ENCODE results near the gene PFN4.
"Not testable (repeated sequence)": the region's sequence is repeated elsewhere in the genome, so short reads cannot be mapped to it uniquely, and the experiment has no call there.

PFN4 gene, protein sequence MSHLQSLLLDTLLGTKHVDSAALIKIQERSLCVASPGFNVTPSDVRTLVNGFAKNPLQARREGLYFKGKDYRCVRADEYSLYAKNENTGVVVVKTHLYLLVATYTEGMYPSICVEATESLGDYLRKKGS

DNA sequence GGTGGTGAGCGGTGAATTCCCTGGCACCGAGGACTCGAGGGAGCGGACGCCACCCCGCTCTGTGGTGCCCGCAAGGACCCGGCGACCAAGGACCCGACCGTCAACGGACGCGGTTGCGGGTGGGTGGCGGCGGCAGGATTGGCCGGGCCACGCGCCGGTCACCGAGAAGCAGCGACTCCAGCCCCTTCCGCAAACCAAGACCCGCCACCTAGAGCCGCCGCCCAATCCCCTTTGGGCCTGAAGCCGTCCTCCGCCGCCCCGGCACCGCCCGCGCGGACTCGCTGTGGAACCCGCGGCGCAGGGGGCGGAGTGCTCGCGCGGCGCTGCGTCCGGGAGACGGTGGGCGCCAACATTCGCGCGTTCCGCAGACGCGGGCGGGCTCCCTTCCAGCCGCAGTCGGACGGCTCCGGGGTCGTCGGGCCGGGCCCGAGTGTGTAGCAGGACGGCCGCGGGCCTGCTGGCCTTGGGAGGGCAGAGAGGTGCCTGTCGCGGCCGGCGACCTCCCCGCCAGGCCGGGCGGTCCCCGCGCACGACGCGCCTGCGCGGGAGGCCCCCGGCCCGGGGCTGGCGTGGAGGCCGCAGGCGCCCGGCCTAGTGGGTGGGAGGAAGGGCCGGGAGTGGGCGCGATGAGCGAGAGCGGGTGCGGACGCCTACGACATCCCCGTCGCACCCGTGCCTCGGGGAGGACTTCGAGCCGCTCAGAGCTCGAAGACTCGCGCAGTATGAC is at the start of gene PFN4, which contains the start of gene FAM228B:
PFN4 (minus strand) TSS at position 140 of the 727 bp plus-strand sequence. CDS start 799 bp downstream, outside the sequence.
FAM228B (plus strand) TSS at position 275 of the 727 bp plus-strand sequence. CDS start 893 bp downstream, outside the sequence.
- peak; percentile 79 for DNase-seq

DNA sequence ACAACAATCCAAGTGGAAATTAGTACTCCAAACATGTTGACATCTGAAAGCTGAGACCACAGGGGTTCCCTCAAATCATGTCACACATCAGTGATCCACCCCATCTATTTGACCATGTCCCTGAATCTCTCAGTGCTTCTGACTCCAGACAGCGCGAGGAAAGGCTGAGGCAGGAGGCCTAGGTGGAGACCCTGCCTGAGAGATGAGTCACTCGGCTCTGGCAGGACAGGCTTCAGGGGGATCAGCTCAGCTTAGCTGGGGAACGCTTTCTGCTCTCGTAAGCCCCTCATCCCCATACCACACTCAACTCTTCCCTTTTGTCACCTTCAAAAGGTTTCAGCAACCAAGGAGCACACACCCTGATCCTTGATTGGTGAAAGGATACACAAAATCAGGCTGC is 45.9 kb upstream of the PFN4 start:
- no peak for DNase-seq

DNA sequence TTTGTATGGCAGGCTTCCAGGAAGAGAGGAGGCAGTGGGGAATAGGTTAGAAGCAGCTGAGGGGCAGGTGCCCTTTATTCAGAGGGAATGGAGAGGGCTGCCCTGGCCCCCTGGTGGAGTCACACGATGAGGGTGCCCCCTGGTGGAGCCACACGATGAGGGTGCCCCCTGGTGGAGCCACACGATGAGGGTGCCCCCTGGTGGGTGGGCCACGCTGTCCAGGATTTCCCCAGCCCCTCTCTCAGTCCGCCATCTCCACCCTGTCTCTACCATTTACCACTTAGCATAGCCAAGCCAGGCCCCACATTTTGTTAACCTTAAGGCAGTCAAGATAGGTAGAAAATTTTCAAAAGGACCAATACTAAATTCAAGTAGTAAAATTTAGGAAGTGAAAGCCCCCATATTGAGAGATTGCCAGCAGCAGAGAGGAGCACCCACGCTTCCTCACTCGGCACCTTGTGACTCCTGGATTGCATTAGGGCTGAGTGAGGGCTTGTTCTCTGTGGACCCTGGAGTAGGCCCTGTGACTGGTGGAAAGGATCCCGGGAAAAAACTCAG is 41.4 kb upstream of the PFN4 start:
- no peak for DNase-seq

DNA sequence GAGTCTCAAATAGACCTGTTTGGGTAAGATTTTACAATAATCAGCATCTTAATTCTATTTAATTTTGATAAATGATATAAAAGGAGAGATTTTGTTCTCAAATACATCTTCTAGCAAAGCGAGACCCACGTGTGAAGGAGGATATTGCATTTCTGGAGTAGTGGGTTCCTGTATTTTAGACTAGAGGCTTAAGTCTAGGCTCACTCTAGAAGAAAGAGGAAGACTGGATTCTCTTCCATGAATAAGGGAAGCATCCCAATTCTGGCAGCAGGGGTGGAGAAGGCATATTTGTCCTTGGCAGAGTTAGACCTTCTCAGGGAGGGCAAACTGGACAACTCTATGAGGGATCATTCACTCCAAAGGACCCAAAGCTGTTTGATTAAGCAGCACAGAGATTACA is 40.5 kb upstream of the PFN4 start:
- no peak for DNase-seq

DNA sequence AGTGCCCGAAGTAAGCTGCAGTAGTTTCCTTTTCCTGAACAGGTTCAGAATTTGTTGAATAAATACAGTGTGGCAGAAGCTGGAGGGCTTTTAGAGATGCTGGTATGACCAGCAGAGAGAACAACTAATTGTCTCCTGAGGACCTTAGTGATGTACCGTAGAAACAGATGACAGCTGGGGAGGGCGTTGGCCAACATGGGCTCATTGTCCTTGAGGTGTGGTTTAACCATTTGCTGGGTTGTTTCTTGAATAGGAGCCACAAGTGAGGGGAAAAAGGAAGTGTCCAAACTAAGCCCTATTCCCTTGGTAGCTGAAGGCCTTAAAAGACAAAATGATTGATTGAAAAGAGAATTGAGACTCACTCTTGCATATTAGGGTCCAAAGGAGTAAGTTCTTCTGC is 40.1 kb upstream of the PFN4 start:
- no peak for DNase-seq

DNA sequence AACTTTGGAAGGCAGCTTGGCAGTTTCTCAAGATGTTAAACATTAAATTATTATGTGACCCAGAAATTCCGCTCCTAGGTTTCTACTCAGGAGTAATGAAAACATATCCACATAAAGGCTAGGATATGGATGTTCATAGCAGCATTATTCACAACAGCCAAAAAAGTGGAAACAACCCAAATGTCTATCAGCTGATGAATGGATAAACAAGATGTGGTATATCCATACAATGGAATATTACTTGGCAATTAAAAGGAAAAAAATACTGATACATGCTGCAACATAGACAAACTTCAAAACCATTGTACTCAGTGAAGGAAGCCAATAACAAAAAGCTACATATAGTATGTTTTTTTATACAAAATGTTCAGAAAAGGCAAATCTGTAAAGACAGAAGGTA is 39.4 kb upstream of the PFN4 start:
- no peak for DNase-seq

DNA sequence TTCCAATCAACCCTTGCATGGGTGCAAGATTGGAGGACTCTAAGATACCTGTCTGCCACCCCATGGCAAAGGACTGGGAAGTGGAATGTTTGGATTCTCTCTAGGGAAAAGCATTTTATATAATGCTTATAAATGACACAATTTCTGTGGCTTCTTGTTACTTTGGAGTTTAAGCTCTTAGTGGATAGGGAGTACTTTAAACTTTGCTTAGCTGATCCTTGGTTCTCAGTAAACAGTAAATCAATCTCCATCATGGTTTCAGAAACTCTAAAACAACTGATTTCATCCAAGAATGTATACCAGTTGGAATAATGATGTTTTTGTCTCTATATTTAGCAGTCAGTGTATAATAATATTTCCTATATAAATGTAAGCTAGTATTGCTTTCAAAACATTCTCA is 37.6 kb upstream of the PFN4 start:
- no peak for DNase-seq

DNA sequence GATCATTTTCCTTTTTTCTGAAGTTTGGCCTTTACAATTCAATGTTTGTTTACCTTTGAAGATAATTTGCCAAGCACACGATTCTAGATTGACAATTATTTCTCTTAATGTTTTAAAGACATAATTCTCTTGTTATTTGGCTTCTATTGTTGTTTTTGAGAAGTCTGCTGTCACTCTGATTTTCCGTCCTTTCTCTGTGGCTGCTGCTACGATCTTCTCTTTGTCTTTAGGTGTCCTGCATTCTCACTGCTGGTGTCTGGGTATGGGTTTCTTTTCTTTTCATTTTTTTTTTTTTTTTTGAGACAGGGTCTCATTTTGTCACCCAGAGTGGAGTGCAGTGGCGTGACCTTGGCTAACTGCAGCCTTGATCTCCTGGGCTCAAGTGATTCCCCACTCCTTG is 36.6 kb upstream of the PFN4 start:
- DNase-seq = no peak

DNA sequence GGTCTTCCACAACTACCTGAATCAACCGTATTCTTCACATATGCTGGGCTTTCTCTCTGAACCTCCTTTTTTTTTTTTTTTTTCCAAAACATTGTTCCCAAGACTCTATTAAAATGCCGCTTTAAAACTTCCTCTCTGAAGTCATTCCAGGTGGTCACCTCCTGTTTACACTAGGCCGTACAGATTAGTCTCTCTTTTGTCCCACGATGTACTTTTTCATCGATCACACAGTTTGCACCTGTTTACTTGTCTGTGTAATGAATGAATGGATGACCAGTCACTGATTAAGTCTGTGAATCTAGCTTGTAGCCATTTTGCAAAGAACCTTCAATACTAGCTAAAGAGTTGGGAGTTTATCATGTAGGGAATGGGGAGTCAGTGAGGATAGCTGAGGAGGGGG is 35.0 kb upstream of the PFN4 start:
- DNase-seq = no peak

DNA sequence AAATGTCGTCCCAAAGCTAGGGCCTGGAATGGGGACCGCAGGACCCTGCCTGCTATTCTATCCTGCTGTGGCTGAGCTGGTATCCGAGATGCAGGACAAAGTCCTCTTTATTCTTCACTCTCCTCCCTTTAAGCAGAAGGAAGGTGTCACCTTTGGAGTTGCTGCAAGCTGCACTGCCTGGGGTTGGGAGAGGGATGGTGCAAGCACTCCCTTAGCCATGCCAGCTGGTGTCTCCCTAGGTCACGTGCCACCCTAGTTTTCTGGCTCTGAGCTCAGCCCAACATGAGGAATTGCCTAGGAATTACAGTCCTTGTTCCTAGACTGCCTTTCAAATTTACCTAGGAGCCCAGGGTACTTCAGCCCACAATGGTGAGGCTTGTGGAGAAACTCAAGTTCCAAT is 30.3 kb upstream of the PFN4 start:
- DNase-seq = no peak

DNA sequence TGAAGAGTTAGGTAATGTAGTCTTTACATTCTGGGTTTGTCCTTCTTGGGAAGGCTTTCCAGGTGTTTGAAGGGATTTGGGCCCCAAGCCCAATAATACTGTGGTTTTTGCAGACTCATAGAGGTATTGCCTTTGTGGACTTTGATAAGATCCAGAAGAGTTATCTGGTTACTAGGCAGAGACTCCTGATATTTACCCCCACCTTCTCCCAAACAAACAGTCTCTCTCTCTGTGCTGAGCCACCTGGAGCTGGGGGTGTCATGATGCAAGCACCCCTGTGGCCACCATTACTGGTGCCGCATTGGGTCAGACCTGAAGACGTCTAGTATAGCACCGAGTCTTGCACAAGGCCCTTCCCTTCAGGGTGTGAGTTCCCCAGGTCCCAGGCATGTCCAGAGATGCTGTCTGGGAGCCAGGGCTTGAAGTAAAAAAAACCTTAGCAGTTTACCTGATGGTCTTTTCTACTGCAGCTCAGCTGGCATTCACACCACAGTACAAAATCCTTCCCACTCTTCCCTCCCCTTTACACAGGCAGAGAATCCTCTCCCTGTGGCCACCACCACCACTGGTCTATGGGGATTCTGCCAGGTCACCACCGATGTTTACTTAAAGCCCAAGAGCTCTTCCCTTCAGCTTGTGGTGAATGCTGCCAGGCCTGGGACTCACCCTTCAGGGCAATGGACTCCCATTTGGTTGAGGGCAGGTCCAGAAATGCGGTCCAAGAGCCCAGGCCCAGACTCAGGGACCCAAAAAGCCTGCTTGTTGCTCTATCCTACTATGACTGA is 29.5 kb upstream of the PFN4 start:
- DNase-seq = no peak

DNA sequence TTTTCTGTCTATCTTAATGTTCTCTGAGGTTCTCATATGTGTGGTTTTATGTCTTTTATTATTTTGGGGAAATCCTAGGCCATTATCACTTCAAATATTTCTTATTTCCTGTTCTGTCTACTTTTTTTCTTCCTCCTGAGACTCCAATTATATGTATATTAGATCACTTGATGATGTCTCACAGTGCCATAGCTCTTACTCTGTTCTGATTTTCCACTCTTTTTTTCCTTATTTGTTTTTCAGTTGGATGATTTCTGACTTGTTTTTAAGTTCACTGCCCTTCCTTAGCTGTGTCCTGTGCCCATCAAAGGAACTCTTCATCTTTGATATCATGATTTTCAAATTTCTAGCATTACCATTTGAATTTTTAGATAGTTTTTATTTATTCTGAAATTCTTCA is 24.2 kb upstream of the PFN4 start:
- DNase-seq = no peak

DNA sequence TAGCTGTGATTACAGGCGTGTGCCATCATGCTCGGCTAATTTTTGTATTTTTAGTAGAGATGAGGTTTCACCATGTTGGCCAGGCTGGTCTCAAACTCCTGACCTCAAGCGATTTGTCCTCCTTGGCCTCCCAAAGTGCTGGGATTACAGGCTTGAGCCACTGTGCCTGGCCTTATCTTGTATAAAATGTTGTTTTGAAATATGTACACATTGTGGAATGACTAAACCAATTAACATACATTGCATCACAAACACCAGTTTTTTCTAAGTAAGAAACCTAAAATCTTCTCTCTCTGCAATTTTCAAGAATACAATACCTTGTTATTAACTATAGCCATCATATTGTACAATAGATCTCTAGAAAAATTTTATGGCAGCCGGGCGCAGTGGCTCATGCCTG is 17.2 kb upstream of the PFN4 start:
- DNase-seq = not testable (repeated sequence)

DNA sequence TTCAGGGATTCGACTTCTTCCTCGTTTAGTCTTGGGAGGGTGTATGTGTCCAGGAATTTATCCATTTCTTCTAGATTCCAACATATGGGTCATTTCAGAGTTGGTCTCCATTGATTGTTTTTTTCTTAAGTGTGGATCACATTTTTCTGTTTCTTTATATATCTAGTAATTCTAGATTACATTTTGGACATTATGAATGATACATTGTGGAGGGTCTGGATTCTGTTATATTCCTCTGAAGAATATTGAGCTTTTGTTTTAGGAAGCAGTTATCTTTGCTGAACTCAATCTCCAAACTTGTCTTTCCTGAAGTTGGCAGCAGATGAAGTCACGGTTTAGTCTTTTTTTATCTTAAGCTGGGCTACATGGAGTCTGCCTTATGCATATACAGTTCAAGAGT is 9.4 kb upstream of the PFN4 start:
- DNase-seq = no peak

DNA sequence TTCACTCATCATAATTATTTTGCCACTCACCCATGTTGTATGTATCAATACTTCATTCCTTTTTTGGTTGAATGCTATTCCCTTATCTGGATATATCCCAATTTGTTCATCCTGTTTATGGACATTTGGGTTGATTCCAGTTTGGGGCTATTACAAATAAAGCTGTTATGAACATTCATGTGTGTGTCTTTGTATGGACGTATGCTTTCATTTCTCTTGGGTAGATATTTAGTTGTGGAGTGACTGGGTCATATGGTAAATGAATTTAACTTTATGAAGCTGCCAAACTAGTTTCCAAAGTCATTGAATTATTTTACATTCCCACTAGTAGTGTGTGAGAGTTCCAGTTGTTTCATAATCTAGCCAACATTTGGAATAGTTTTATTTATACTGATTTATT is 2.8 kb upstream of the PFN4 start:
- DNase-seq = no peak

DNA sequence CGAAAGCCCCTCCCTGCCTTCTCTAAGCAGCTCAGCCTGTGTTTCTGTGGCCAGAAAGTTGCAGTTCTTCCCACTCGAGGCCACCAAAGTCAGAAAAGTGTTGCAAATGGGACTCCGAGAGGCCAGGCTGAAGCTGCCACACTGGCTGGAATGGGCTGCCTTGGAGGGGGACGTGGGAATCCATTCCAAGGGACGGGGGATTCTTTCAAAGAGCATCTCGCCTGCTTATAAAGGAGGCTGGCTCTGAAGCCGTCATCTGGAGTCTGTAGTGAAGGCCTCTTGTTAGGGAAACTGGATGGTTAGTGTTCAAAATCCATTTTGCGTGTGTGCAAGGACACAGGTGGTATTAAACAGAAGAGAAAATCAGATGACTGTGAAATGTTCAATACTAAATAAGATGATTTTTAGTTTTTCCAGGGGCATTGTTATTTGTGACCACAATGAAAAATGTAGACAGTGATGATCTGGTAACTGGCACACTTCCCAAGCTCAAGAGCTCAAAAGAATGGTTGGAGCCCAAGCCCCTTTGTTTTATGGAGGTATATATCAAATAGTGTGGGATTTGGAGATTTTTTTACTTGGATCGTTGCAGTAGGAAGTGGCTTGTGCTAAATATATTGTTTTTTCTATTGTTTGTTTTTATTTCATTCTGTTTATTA is 917 bp upstream of the PFN4 start:
- peak; percentile 58 for DNase-seq

DNA sequence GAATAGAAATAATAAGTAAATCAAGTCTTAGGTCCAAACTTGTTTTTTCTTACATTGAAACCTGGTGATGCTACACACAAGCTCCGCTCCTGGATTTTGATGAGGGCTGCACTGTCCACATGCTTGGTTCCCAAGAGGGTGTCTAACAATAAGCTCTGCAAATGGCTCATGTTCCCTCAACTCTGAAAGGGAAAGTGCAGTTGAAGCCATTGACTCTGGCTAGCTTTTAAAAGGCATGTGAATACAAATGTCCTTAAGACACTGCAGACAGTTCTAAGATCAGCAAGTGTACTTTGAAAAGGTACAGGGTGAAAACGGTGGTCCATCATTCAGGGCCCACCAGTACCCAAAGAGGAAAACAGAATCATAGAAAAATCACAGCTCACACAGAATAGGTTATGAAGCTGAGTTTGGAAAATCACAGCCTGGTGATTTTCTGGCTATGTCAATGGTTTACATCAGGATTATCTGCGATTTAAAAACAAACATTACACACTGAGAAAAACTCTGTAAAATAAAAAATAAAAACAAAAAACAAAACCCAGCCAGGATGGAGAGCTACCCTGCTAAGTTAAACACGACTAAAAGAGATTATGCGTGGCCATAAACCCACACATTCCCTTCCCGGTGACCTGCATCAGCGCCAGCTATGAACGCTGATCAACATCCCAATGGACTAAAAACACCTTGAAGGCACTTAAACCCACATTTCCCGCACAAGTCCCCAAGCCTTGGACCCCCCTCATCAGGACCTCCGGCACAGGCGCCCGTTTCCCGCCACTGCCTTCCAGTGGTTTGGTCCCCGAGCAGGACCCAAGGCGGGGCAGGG is 554 bp downstream of the PFN4 start:
- DNase-seq = no peak

DNA sequence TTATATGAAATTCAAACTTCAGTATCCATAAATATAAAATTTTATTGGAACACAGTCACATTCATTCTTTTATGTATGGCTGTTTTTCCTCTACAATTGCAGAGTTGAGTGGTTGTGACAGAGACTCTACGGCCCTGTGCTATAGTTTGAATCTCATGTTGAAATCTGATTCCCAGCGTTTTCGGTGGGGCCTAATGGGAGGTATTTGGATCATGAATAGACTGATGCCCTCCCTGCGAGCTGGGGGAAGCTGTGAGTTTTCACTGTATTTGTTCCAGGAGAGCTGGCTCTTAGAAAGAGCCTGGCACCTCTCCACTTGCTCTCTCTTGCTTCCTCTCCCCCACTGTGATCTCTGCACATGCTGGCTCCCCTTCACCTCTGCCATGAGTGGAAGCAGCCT is 1.7 kb downstream of the PFN4 start:
- no peak for DNase-seq

DNA sequence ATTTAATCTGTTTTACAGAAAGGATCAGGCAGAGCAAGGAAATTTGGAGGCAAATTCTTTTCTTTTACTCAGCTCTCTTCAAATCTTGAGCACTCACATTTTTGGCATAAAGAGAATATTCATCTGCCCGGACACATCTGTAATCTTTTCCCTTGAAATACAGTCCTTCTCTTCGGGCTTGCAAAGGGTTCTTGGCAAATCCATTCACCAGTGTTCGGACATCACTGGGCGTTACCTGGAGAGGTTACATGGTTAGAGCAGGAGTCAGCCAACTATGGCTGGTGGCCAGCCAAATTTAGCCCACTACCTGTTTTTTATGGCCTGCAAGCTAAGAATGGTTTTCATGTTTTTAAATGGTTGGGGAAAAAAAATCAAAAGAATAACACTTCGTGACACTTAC is 2.1 kb downstream of the PFN4 start:
- no peak for DNase-seq

DNA sequence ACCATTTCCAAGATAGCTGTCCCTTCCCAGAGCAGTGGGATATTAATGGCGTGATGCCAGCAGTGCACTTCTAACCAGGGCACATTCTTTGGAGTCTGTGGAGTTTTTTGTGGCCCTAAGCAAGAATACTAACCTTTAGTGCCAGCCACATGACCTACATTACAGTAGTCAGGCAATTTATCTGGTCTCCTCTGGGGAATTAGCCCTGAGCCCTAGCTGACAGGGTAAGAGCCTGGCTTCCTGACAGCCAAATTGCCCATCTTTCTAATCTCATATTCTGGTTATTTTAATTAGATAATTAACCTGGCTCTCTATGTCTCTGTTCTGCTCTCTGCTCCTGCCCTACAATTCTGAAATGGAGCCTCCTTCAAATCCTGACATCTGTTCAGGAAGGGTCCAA is 5.2 kb downstream of the PFN4 start:
- DNase-seq = no peak

DNA sequence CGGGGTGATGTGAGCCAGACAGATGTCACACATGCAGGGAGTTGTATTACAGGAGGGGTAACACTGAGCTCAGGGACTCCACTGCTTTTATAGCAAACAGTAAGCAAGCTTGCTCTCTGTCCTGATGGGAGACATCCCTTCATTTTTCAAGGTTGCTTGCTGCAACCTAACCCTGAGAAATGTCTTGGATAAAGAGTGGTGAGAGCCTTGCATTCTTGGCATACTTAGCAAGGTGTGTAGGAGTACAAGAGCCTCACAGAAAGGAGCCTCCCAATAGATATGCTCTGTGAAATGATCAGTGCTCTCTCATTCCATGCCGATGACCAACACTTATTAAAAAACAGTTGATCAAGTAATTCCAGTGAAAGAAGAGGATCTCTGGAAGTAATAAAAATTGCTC is 8.1 kb downstream of the PFN4 start:
- DNase-seq = peak; percentile 67

DNA sequence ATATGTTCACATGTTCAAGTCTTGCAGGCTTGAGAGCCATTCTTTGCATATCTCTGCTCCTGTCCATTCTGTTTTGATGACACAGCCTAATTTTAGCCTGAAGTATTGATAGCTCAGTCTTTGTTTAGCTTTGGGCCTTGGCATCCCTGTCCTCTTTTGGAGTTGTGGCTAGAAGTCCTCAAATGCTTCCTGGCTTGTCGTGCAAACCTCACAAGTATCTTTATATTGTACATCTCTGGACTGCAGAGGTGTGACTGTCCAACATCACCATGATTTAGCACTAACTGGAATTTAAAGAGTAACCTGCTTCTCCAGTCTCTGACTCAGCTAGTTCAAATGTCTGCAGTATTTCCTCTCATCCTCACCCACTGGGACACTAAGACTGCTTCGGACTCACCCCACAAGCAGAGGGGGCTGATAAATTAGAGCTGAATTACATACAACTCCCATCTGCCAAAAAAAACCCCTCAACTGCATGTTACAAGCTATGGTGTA is 11.7 kb downstream of the PFN4 start:
- peak; percentile 90 for DNase-seq

All from fibroblast of upper back skin (primary cell).